HepG2 (cell line): Measurements from ENCODE around the gene CDX2. TPM values are rescaled to one million over a fixed set of nuclear protein-coding genes. Genes with fewer than 3 reads are reported as not detected.

Source experiments
- ATAC-seq: fragments of 200-7000 bp; cut with Tn5 transposase; 3 replicates; pipeline ENCODE4 v1.9.1; 2020; ENCODE audit warnings: mild to moderate bottlenecking, moderate library complexity
- BruUV-seq: library from RNA; stranded (reverse); fragments of 400-500 nt; replicated peaks from 2 replicates; lab custom pipeline; 2021; lab: Mats Ljungman, UMichigan
- CTCF ChIA-PET: fragments of 300-600 bp; formaldehyde crosslinking; extraction: SDS; loops from one replicate; lab custom pipeline; 2021; ENCODE audit warnings: low total read pairs, inconsistent platforms, low intra/inter-chr PET ratio; lab: Yijun Ruan, JAX
- POLR2A ChIA-PET: fragments of 350-600 bp; sonication (Branson Sonifier 250); formaldehyde crosslinking; loops from one replicate; lab custom pipeline; 2020; ENCODE audit warnings: antibody characterized with exemption, inconsistent platforms; lab: Yijun Ruan, JAX
- DNase-seq: peaks from one replicate; pipeline ENCODE4 v3.0.0-alpha.2; 2015; ENCODE audit warnings: low spot score
- FAIRE-seq: peaks from 3 replicates; lab custom pipeline; 2011; peaks lifted over from hg19 to GRCh38; lab: Jason Lieb, UNC
- H2AFZ ChIP-seq: one replicate; pipeline ENCODE4 v1.6.1; 2011; ENCODE audit warnings: low read length, inconsistent platforms
- H3K27ac ChIP-seq: fragments of 300-600 bp; 3 replicates; pipeline ENCODE4 v1.8.0; 2011; ENCODE audit warnings: mixed run types, mild to moderate bottlenecking, mixed read lengths, low read length, inconsistent platforms; ENCODE audit not compliant: insufficient read depth; ENCODE audit errors: extremely low read length
- H3K27me3 ChIP-seq, 2 experiments: fragments of 200-600 bp in 1 of 2; 2 replicates in 1 of 2; 3 replicates in 1 of 2; pipeline versions ENCODE4 v1.6.0 to v1.8.0; 2011; ENCODE audit warnings: low read length in 2 of 2, mild to moderate bottlenecking in 2 of 2, moderate library complexity in 2 of 2, inconsistent platforms in 1 of 2; ENCODE audit not compliant: insufficient read depth in 2 of 2, control insufficient read depth in 1 of 2
- H3K36me3 ChIP-seq, 2 experiments: fragments of 200-600 bp in 1 of 2; replicated peaks in 1 of 2; 2 replicates in 1 of 2; 3 replicates in 1 of 2; pipeline versions ENCODE4 v1.5.1 to v1.8.0; 2011; ENCODE audit warnings: low read length in 2 of 2, inconsistent platforms in 1 of 2; ENCODE audit not compliant: insufficient read depth in 2 of 2, control insufficient read depth in 1 of 2
- H3K4me1 ChIP-seq: 2 replicates; pipeline ENCODE4 v1.5.1; 2012; ENCODE audit warnings: low read length, inconsistent platforms; ENCODE audit not compliant: insufficient read depth
- H3K4me2 ChIP-seq: 2 replicates; pipeline ENCODE4 v1.6.0; 2011; ENCODE audit warnings: low read depth, low read length, inconsistent platforms
- H3K4me3 ChIP-seq, 3 experiments: fragments of 200-600 bp in 1 of 3; sonication (generic), shearing (Covaris generic) in 1 of 3; replicated peaks in 1 of 3; 2 replicates each; pipeline ENCODE4 v1.5.1; 2011 to 2016; ENCODE audit warnings: low read length in 3 of 3, inconsistent platforms in 2 of 3, low read depth in 2 of 3, mild to moderate bottlenecking in 2 of 3, control low read depth in 1 of 3, mixed read lengths in 1 of 3; ENCODE audit not compliant: insufficient read depth in 1 of 3
- H3K79me2 ChIP-seq: one replicate; pipeline ENCODE4 v1.6.1; 2011; ENCODE audit warnings: low read length, inconsistent platforms; ENCODE audit not compliant: insufficient read depth
- H3K9ac ChIP-seq: 2 replicates; pipeline ENCODE4 v1.6.0; 2011; ENCODE audit warnings: mild to moderate bottlenecking, low read depth, low read length, inconsistent platforms; ENCODE audit not compliant: insufficient read depth
- H3K9me3 ChIP-seq: 2 replicates; pipeline ENCODE4 v1.5.1; 2012; ENCODE audit warnings: mild to moderate bottlenecking, low read length
- H4K20me1 ChIP-seq: 2 replicates; pipeline ENCODE4 v1.6.0; 2011; ENCODE audit warnings: inconsistent platforms, mild to moderate bottlenecking, low read length, moderate library complexity; ENCODE audit not compliant: insufficient read depth
- GLMP ChIP-seq: sonication (generic); formaldehyde crosslinking; IDR thresholded peaks from 2 replicates; pipeline ENCODE4 v1.9.0; 2021; ENCODE audit warnings: missing genetic modification reagents, mild to moderate bottlenecking, borderline replicate concordance
- TFDP2 ChIP-seq: sonication (generic); formaldehyde crosslinking; IDR thresholded peaks from 2 replicates; pipeline ENCODE4 v1.4.0; 2020; ENCODE audit warnings: missing genetic modification reagents
- ZNF318 ChIP-seq: sonication (generic); formaldehyde crosslinking; IDR thresholded peaks from 2 replicates; pipeline ENCODE4 v1.4.0; 2020; ENCODE audit warnings: mild to moderate bottlenecking, missing genetic modification reagents
- ZSCAN12 ChIP-seq: sonication (generic); formaldehyde crosslinking; IDR thresholded peaks from 2 replicates; pipeline ENCODE4 v1.9.0; 2021; ENCODE audit warnings: mild to moderate bottlenecking, missing genetic modification reagents
- WGBS: methylation state at CpG from one replicate; pipeline ENCODE4 v1.1.6; 2017; ENCODE audit warnings: low lambda C conversion rate; 5-methylcytosine and 5-hydroxymethylcytosine counted together
- in situ Hi-C: cut with HindIII; loops from 2 replicates; pipeline ENCODE4 v1.10.0; 2017; ENCODE audit warnings: low pct_unique_long_range_greater_than_20kb; ENCODE audit not compliant: extremely low pct_ligation_motif_present
- intact Hi-C: fragments of 100-400 bp; cut with micrococcal nuclease; formaldehyde crosslinking; loops from one replicate; pipeline ENCODE4 v1.10.0; 2022; ENCODE audit not compliant: unreplicated experiment
- polyA plus RNA-seq, 8 experiments: library from polyadenylated mRNA; depleted of rRNA in 3 of 8; stranded (reverse) in 7 of 8; unstranded in 1 of 8; fragments of >200 nt; fragmentation: Illumina TruSeq in 4 of 8; extraction: Trizol in 4 of 8; gene quantifications; 2 replicates each; pipeline versions ENCODE4 v1.2.1 to v1.2.3, GENCODE V29; 2011 to 2016; ENCODE audit warnings: low read depth in 4 of 8, missing spikeins in 1 of 8, mixed read lengths in 1 of 8; ENCODE audit not compliant: insufficient read depth in 1 of 8
- total RNA-seq, 5 experiments: library from RNA; depleted of rRNA; stranded (reverse); fragments of >200 nt; fragmentation: Illumina TruSeq; extraction: Trizol; gene quantifications; 2 replicates each; pipeline ENCODE4 v1.2.3, GENCODE V29; 2016; ENCODE audit warnings: low read depth in 1 of 5

The CDX2 gene
- total and polyA plus RNA-seq, 2 of the 13 experiments (the other 11 are each of a cell fraction or from before 2014, with no cell fraction given): 0.04 TPM; not detected in 1

- ATAC-seq (no peak), DNase-seq (no peak), FAIRE-seq (no peak)
- no peaks in the 10 kb centered on the region for H4K20me1 ChIP-seq
- no TSS peak for BruUV-seq
- peaks cover 52% of the 10 kb centered on the region for H3K4me1 ChIP-seq
- TF ChIP-seq GLMP (CRISPR knock-in tag): no peak
- TF ChIP-seq TFDP2: no peak
- WGBS: 61% methylated on average over 6 of the region's 7 CpGs
- no peaks in the 10 kb centered on the region for H3K9me3 ChIP-seq
- H3K9ac ChIP-seq: no peak overlapping the region
- H3K27ac ChIP-seq: no peak overlapping the region
- no peaks in the 10 kb centered on the region for H3K36me3 ChIP-seq
- H3K27me3 ChIP-seq: peaks cover 19 to 55% of the 10 kb centered on the region in 2 experiments
- H3K79me2 ChIP-seq: no peaks in the 10 kb centered on the region
- no peak overlapping the region for H2AFZ ChIP-seq
- in situ Hi-C loops: loop anchor here (25.0 kb wide), 1 partner anchor 1003 kb away; no protein-coding TSS in a partner anchor
- no peak overlapping the region for H3K4me2 ChIP-seq
- intact Hi-C loops: no loop called here
- no peak overlapping the region for H3K4me3 ChIP-seq
- POLR2A ChIA-PET: interaction anchor here (1.2 kb wide), 1 partner anchor 21 kb away, joined by 3 read pairs; no protein-coding TSS in a partner anchor
- CTCF ChIA-PET: no interaction called here
Observed at GRCh38 chr13:27965343-27965739, 3.8 kb downstream of the CDX2 start.

GRCh38 chr13:27964741-27965323, 4.3 kb downstream of the CDX2 start:
- Histone ChIP-seq H2AFZ (no peak overlapping the region), H3K4me2 (no peak overlapping the region), H3K4me1 (peaks cover 57% of the 10 kb centered on the region), H3K4me3 (no peak overlapping the region), H3K9ac (no peak overlapping the region), H4K20me1 (no peaks in the 10 kb centered on the region)
- POLR2A ChIA-PET: interaction anchor here (0.7 to 1.2 kb wide), 2 partner anchors 21 to 790 kb away, joined by 3 to 6 read pairs; no protein-coding TSS in a partner anchor
- no peak for ATAC-seq
- no peak for DNase-seq
- FAIRE-seq: no peak
- BruUV-seq: no TSS peak
- intact Hi-C loops: no loop called here
- CTCF ChIA-PET: no interaction called here
- TF ChIP-seq ZNF318: no peak
- TF ChIP-seq ZSCAN12 (CRISPR knock-in tag): no peak
- TF ChIP-seq, all 625 proteins: peak for 0
- in situ Hi-C loops: loop anchor here (25.0 kb wide), 1 partner anchor 1003 kb away; no protein-coding TSS in a partner anchor
- H3K36me3 ChIP-seq: no peaks in the 10 kb centered on the region
- H3K27ac ChIP-seq: no peak overlapping the region
- no peaks in the 10 kb centered on the region for H3K79me2 ChIP-seq
- WGBS: 87% methylated on average over 15 of the region's 15 CpGs
- no peaks in the 10 kb centered on the region for H3K9me3 ChIP-seq
- H3K27me3 ChIP-seq: peaks cover 19 to 50% of the 10 kb centered on the region in 2 experiments
